ENCODE data around the gene SLC30A2. TPM values are rescaled to one million over a fixed set of nuclear protein-coding genes. Genes with fewer than 3 reads are reported as not detected.

The SLC30A2 gene
- total and polyA plus RNA-seq, 9 of the 15 experiments (the other 6 are each of a cell fraction or from before 2014, with no cell fraction given) = 0.01 to 0.18 (median 0.06) TPM; not detected in 3

DNA sequence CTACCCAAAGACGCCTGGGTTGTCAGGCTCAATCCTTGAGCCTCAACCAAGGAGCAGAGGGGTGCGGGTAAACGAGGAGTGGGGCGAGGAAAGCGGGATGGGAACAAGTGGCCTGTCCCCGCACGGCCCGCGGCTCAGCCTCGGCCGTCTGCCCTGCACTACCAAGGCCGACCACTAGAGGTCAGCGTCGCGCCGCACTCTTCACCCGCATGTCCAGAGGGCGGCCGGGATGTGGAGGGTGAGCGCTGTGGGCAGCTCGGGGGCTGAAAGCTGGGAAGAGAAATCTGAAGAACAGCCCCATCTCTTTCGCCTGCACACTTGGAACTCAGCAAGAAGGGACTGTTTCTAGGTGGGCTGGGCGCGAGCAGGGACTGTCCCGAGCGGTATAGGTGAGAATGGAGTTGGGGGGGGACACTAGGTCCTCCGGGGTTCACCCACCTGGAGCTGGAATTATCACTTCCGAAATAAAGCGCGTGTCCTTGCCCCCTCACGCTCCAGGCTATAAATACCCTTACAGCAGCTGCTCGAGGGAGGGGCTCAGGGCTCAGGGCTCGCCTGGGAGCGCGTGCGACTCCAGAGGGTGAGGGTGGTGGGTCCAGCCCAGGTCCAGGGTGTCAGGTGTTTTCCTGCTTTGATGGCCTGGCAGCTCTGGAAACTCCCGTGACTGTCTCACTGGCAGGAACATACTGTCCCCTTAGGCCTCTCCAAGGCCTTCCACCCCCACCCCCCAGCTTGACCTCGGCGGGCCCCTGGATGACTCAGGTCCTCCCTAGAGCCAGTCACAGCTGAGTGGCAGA is 9.8 kb downstream of the SLC30A2 start (continued):
- TF ChIP-seq TEAD2 (tag; IDR thresholded peaks at IDR 0.05) (no peak), TSC22D4 (tag; IDR thresholded peaks at IDR 0.05) (no peak), NUFIP1 (IDR thresholded peaks at IDR 0.05; ENCODE audit: partially characterized antibody) (no peak), TCF7 (IDR thresholded peaks at IDR 0.05; ENCODE audit: borderline replicate concordance) (no peak), OTX1 (CRISPR knock-in tag; IDR thresholded peaks at IDR 0.05) (no peak), ZNF282 (CRISPR knock-in tag; IDR thresholded peaks at IDR 0.05) (no peak), MEF2D (tag; conservative IDR thresholded peaks at IDR 0.05; ENCODE audit: low read depth) (no peak), CBFB (CRISPR knock-in tag; IDR thresholded peaks at IDR 0.05) (no peak), PCBP2 (IDR thresholded peaks at IDR 0.05; ENCODE audit: low read depth, low read length, poor library complexity, severe bottlenecking) (no peak), ARID4B (CRISPR knock-in tag; IDR thresholded peaks at IDR 0.05) (0 out of 2 replicates have a peak, but pooled peaks have one; percentile 23), ZNF146 (CRISPR knock-in tag; IDR thresholded peaks at IDR 0.05; ENCODE audit: unreplicated experiment) (no peak)
- TF ChIP-seq, protein P1, sequence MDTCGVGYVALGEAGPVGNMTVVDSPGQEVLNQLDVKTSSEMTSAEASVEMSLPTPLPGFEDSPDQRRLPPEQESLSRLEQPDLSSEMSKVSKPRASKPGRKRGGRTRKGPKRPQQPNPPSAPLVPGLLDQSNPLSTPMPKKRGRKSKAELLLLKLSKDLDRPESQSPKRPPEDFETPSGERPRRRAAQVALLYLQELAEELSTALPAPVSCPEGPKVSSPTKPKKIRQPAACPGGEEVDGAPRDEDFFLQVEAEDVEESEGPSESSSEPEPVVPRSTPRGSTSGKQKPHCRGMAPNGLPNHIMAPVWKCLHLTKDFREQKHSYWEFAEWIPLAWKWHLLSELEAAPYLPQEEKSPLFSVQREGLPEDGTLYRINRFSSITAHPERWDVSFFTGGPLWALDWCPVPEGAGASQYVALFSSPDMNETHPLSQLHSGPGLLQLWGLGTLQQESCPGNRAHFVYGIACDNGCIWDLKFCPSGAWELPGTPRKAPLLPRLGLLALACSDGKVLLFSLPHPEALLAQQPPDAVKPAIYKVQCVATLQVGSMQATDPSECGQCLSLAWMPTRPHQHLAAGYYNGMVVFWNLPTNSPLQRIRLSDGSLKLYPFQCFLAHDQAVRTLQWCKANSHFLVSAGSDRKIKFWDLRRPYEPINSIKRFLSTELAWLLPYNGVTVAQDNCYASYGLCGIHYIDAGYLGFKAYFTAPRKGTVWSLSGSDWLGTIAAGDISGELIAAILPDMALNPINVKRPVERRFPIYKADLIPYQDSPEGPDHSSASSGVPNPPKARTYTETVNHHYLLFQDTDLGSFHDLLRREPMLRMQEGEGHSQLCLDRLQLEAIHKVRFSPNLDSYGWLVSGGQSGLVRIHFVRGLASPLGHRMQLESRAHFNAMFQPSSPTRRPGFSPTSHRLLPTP (IDR thresholded peaks at IDR 0.05; ENCODE audit: borderline replicate concordance, extremely low read depth, insufficient read length) = no peak
